PC-3 (cell line): ENCODE measurements around the gene ATP6AP1. TPM values are rescaled to one million over a fixed set of nuclear protein-coding genes. Genes with fewer than 3 reads are reported as not detected.

Experiments used
- ATAC-seq: fragments of 200-7000 bp; cut with Tn5 transposase; 2 replicates; pipeline ENCODE4 v1.9.1; 2020; ENCODE audit warnings: mild to moderate bottlenecking, moderate library complexity
- BruUV-seq: library from RNA; stranded (reverse); fragments of 400-500 nt; replicated peaks from 2 replicates; lab custom pipeline; 2021; lab: Mats Ljungman, UMichigan
- CTCF ChIA-PET: fragments of 300-600 bp; sonication (Branson Sonifier 250); formaldehyde crosslinking; loops from one replicate; lab custom pipeline; 2022; ENCODE audit warnings: antibody characterized with exemption; lab: Charles Lee
- POLR2A ChIA-PET: fragments of 300-600 bp; sonication (Branson Sonifier 250); formaldehyde crosslinking; loops from one replicate; lab custom pipeline; 2022; ENCODE audit warnings: antibody characterized with exemption; ENCODE audit not compliant: unreplicated experiment; lab: Charles Lee
- DNase-seq: peaks from one replicate; pipeline ENCODE4 v3.0.0-alpha.2; 2015
- H2AFZ ChIP-seq: fragments of 300-600 bp; sonication (generic); 2 replicates; pipeline ENCODE4 v1.6.0; 2016; ENCODE audit warnings: antibody characterized with exemption, low read length
- H3F3A ChIP-seq: fragments of 300-600 bp; sonication (generic); one replicate; pipeline ENCODE4 v1.6.0; 2017; ENCODE audit warnings: antibody characterized with exemption, low read length, control low read depth, mild to moderate bottlenecking; ENCODE audit not compliant: unreplicated experiment
- H3K27ac ChIP-seq: fragments of 300-600 bp; sonication (generic); 2 replicates; pipeline ENCODE4 v1.5.1; 2016; ENCODE audit warnings: mild to moderate bottlenecking, low read length
- H3K27me3 ChIP-seq: fragments of 300-600 bp; sonication (generic); 2 replicates; pipeline ENCODE4 v1.6.1; 2016; ENCODE audit warnings: low read length, mixed read lengths
- H3K36me3 ChIP-seq: fragments of 300-600 bp; sonication (generic); 2 replicates; pipeline ENCODE4 v1.6.1; 2016; ENCODE audit warnings: low read depth, mixed run types, low read length, mixed read lengths
- H3K4me1 ChIP-seq: fragments of 300-600 bp; sonication (generic); 2 replicates; pipeline ENCODE4 v1.5.1; 2016; ENCODE audit warnings: low read length; ENCODE audit not compliant: insufficient read depth
- H3K4me2 ChIP-seq: fragments of 300-600 bp; sonication (generic); 2 replicates; pipeline ENCODE4 v1.6.0; 2016; ENCODE audit warnings: low read length
- H3K4me3 ChIP-seq: fragments of 300-600 bp; sonication (generic); 2 replicates; pipeline ENCODE4 v1.5.1; 2016; ENCODE audit warnings: mild to moderate bottlenecking, low read length, mixed read lengths
- H3K79me2 ChIP-seq: fragments of 300-600 bp; sonication (generic); 2 replicates; pipeline ENCODE4 v1.6.1; 2017; ENCODE audit warnings: low read length, mixed read lengths
- H3K9ac ChIP-seq: fragments of 300-600 bp; sonication (generic); 2 replicates; pipeline ENCODE4 v1.6.0; 2016; ENCODE audit warnings: mild to moderate bottlenecking, low read length
- H3K9me2 ChIP-seq: fragments of 300-600 bp; sonication (generic); replicated peaks from 2 replicates; pipeline ENCODE4 v1.6.1; 2016; ENCODE audit warnings: mixed run types, low read length, mixed read lengths
- H3K9me3 ChIP-seq: fragments of 300-600 bp; sonication (generic); 2 replicates; pipeline ENCODE4 v1.6.1; 2016; ENCODE audit warnings: low read length, mixed read lengths
- H4K20me1 ChIP-seq: fragments of 300-600 bp; sonication (generic); 2 replicates; pipeline ENCODE4 v1.6.1; 2016; ENCODE audit warnings: low read length, mixed read lengths
- EZH2 ChIP-seq: fragments of 300-600 bp; sonication (generic); IDR thresholded peaks from one replicate; pipeline ENCODE4 v1.6.1; 2017; ENCODE audit warnings: antibody characterized with exemption, mild to moderate bottlenecking, low read length; ENCODE audit not compliant: unreplicated experiment
- EZH2phosphoT487 ChIP-seq: fragments of 300-600 bp; sonication (generic); IDR thresholded peaks from 2 replicates; pipeline ENCODE4 v1.6.1; 2018; ENCODE audit warnings: mild to moderate bottlenecking, antibody characterized with exemption, low read length, borderline replicate concordance
- intact Hi-C: fragments of 100-400 bp; cut with micrococcal nuclease; formaldehyde crosslinking; loops from 2 replicates; pipeline ENCODE4 v1.9.0; 2023
- total RNA-seq: library from RNA; depleted of rRNA; stranded (reverse); fragments of >200 nt; gene quantifications from 2 replicates; pipeline ENCODE4 v1.2.3, GENCODE V29; 2014
- TF ChIP-seq, protein P1 (sequence below): fragments of 300-600 bp; sonication (generic); conservative IDR thresholded peaks from 2 replicates; pipeline ENCODE4 v1.5.1; 2017; ENCODE audit warnings: antibody characterized with exemption, low read depth, mild to moderate bottlenecking, low read length

The ATP6AP1 gene
- total RNA-seq, 1 experiment from 2014 or later: 68.7 TPM

DNA sequence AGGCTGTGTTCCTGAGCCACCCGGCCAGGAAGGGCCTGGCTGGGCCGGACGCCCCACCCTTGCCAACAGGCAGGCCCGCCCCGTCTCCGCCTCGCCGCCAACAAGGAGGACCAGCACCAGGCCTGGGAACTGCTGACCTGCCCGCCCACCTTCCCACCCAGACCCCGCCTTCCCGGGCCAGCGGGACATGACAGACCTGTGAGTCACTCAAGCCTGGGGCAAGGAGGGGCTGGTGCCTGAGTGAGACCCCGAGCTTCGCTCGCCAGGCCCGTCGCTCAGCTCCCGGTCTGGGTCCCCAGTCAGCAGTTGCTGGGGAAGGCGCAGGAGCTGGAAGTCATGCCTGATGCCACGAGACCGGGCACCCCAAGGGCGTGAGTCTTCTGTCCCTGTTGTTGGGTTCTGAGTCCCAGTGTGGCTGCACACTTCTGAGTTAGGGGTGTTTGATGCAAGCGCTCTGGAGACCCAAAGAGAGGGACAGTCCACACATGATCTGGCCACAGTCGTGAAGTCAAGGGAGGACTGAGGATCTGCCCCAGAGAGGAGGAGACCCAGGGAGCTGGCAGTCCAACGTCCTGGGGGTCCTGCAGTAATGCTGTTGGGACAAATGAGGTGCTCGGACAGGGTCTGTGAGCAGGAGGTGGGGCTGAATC lies 19.1 kb upstream of the ATP6AP1 start, which contains the start of gene DNASE1L1:
Gene DNASE1L1 (minus strand): TSS at position 33 of the 650 bp plus-strand sequence. CDS start 3,686 bp downstream, outside the sequence.
- DNase-seq: peak; percentile 91
- H3K9ac ChIP-seq: peak within 1 kb of the TSS; percentile 79
- H3K79me2 ChIP-seq: peaks cover 24% of the 10 kb centered on the region
- POLR2A ChIA-PET: interaction anchor here (0.6 to 0.7 kb wide), 3 partner anchors 80 to 132 kb away, joined by 4 to 5 read pairs (median 5); no protein-coding TSS in a partner anchor
- H3F3A ChIP-seq: no peaks in the 10 kb centered on the region
- intact Hi-C loops: no loop called here
- peak; percentile 83 for ATAC-seq
- peak within 1 kb of the TSS; percentile 96 for H3K4me2 ChIP-seq
- TF ChIP-seq, protein P1, sequence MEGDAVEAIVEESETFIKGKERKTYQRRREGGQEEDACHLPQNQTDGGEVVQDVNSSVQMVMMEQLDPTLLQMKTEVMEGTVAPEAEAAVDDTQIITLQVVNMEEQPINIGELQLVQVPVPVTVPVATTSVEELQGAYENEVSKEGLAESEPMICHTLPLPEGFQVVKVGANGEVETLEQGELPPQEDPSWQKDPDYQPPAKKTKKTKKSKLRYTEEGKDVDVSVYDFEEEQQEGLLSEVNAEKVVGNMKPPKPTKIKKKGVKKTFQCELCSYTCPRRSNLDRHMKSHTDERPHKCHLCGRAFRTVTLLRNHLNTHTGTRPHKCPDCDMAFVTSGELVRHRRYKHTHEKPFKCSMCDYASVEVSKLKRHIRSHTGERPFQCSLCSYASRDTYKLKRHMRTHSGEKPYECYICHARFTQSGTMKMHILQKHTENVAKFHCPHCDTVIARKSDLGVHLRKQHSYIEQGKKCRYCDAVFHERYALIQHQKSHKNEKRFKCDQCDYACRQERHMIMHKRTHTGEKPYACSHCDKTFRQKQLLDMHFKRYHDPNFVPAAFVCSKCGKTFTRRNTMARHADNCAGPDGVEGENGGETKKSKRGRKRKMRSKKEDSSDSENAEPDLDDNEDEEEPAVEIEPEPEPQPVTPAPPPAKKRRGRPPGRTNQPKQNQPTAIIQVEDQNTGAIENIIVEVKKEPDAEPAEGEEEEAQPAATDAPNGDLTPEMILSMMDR: no peak
- TF ChIP-seq EZH2: no peak
- TF ChIP-seq EZH2phosphoT487: no peak
- no TSS peak for BruUV-seq
- CTCF ChIA-PET: interaction anchor here (0.6 to 0.7 kb wide), 2 partner anchors 9 to 34 kb away, joined by 3 to 5 read pairs; no protein-coding TSS in a partner anchor
- peak within 1 kb of the TSS; percentile 75 for H3K4me3 ChIP-seq
- H3K4me1 ChIP-seq: peaks cover 26% of the 10 kb centered on the region
- H3K27me3 ChIP-seq: no peaks in the 10 kb centered on the region
- no peaks in the 10 kb centered on the region for H3K9me2 ChIP-seq
- peak within 1 kb of the TSS; percentile 78 for H3K27ac ChIP-seq
- no peaks in the 10 kb centered on the region for H3K9me3 ChIP-seq
- peak within 1 kb of the TSS; percentile 79 for H2AFZ ChIP-seq
- H4K20me1 ChIP-seq: no peaks in the 10 kb centered on the region
- H3K36me3 ChIP-seq: no peaks in the 10 kb centered on the region

DNA sequence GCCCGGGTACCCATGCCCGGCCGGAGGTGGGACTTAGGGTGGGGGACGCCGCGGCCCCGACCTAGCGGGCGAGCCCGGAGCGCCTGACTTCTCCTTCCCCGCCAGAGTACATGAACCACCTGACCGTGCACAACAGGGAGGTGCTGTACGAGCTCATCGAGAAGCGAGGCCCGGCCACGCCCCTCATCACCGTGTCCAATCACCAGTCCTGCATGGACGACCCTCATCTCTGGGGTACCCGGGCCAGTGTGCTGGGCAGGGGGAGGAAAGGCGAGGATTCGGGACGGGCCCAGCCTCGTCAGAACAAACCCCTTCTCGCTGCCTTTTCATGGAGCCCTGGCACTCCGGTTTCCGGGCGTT lies 16.5 kb upstream of the ATP6AP1 start:
- Histone ChIP-seq H3K4me3 (peak overlapping the region; percentile 89), H3K79me2 (peaks cover 24% of the 10 kb centered on the region), H3K9ac (peak overlapping the region; percentile 87), H3K27me3 (no peaks in the 10 kb centered on the region), H3K4me2 (peak overlapping the region; percentile 94), H2AFZ (peak overlapping the region; percentile 89), H3K36me3 (no peaks in the 10 kb centered on the region), H3K27ac (peak overlapping the region; percentile 45), H3K4me1 (peaks cover 26% of the 10 kb centered on the region), H3K9me2 (no peaks in the 10 kb centered on the region), H4K20me1 (no peaks in the 10 kb centered on the region), H3K9me3 (no peaks in the 10 kb centered on the region), H3F3A (no peaks in the 10 kb centered on the region)
- ChIA-PET POLR2A (interaction anchor here (0.6 to 1.0 kb wide), 2 partner anchors 13 to 38 kb away, joined by 3 to 18 read pairs; no protein-coding TSS in a partner anchor), CTCF (interaction anchor here (0.5 to 1.0 kb wide), 2 partner anchors 39 to 129 kb away, joined by 3 to 4 read pairs; no protein-coding TSS in a partner anchor)
- BruUV-seq: no TSS peak
- intact Hi-C loops: no loop called here
- DNase-seq (peak; percentile 58), ATAC-seq (peak; percentile 54)
- TF ChIP-seq EZH2phosphoT487 (no peak), EZH2 (no peak)
- TF ChIP-seq, protein P1: no peak
